CD14-positive monocyte (primary cell): ENCODE results near the gene TGFBR3. TPM values are rescaled to one million over a fixed set of nuclear protein-coding genes. Genes with fewer than 3 reads are reported as not detected.

Experiments
- DNase-seq, 3 donors: peaks; one replicate each; pipeline ENCODE4 v3.0.0-alpha.2; 2011 to 2022
- H2AFZ ChIP-seq: 2 replicates; pipeline ENCODE4 v1.6.0; 2012; ENCODE audit warnings: mild to moderate bottlenecking, low read depth, low read length, inconsistent platforms; ENCODE audit not compliant: insufficient read depth, poor library complexity, severe bottlenecking
- H3K27ac ChIP-seq, 2 donors: 1 replicate in 1 of 2; 2 replicates in 1 of 2; pipeline ENCODE4 v1.5.1; 2012 to 2013; ENCODE audit warnings: low read length in 2 of 2, control low read depth in 1 of 2, inconsistent platforms in 1 of 2, low read depth in 1 of 2, mild to moderate bottlenecking in 1 of 2
- H3K27me3 ChIP-seq, 2 donors: one replicate each; pipeline versions ENCODE4 v1.6.0 to v1.6.1; 2011 to 2013; ENCODE audit warnings: low read length in 2 of 2; ENCODE audit not compliant: control insufficient read depth in 2 of 2, insufficient read depth in 2 of 2
- H3K36me3 ChIP-seq, 2 donors: replicated peaks in 1 of 2; 1 replicate in 1 of 2; 2 replicates in 1 of 2; pipeline versions ENCODE4 v1.5.1 to v1.6.1; 2012 to 2013; ENCODE audit warnings: low read length in 2 of 2, control low read depth in 1 of 2, inconsistent platforms in 1 of 2, mild to moderate bottlenecking in 1 of 2; ENCODE audit not compliant: insufficient read depth in 2 of 2, control insufficient read depth in 1 of 2
- H3K4me1 ChIP-seq, 2 donors: 1 replicate in 1 of 2; 2 replicates in 1 of 2; pipeline versions ENCODE4 v1.5.1 to v1.6.1; 2012 to 2013; ENCODE audit warnings: low read length in 2 of 2, control low read depth in 1 of 2, inconsistent platforms in 1 of 2, mild to moderate bottlenecking in 1 of 2, moderate library complexity in 1 of 2; ENCODE audit not compliant: insufficient read depth in 2 of 2, control insufficient read depth in 1 of 2
- H3K4me2 ChIP-seq: replicated peaks from 2 replicates; pipeline ENCODE3; 2012; ENCODE audit warnings: low read length, moderate library complexity, mild to moderate bottlenecking; ENCODE audit not compliant: poor library complexity, severe bottlenecking; ENCODE audit errors: extremely low read depth
- H3K4me3 ChIP-seq, 3 experiments: fragments of 200-600 bp in 1 of 3; sonication (generic) in 1 of 3; replicated peaks in 1 of 3; 1 replicate in 2 of 3; 2 replicates in 1 of 3; pipeline ENCODE4 v1.5.1; 2011 to 2013; ENCODE audit warnings: low read length in 3 of 3, mild to moderate bottlenecking in 3 of 3, control low read depth in 2 of 3, low read depth in 2 of 3, inconsistent platforms in 1 of 3, moderate library complexity in 1 of 3
- H3K79me2 ChIP-seq: 2 replicates; pipeline ENCODE4 v1.6.0; 2012; ENCODE audit warnings: mild to moderate bottlenecking, control low read depth, inconsistent platforms, low read length, moderate library complexity; ENCODE audit not compliant: insufficient read depth
- H3K9ac ChIP-seq: 2 replicates; pipeline ENCODE4 v1.6.0; 2017; ENCODE audit warnings: low read length, mild to moderate bottlenecking; ENCODE audit not compliant: insufficient read depth, poor library complexity, severe bottlenecking
- H3K9me3 ChIP-seq, 2 donors: replicated peaks in 1 of 2; 1 replicate in 1 of 2; 2 replicates in 1 of 2; pipeline versions ENCODE4 v1.5.1 to v1.6.1; 2012 to 2013; ENCODE audit warnings: low read length in 2 of 2, control low read depth in 1 of 2; ENCODE audit not compliant: control insufficient read depth in 1 of 2, insufficient read depth in 1 of 2
- H4K20me1 ChIP-seq: 2 replicates; pipeline ENCODE4 v1.6.0; 2012; ENCODE audit warnings: mild to moderate bottlenecking, low read length, control low read depth, moderate library complexity; ENCODE audit not compliant: insufficient read depth
- H3K27ac Mint-ChIP-seq, 7 donors: one replicate each; pipeline ENCODE4 v1.8.0; 2020; ENCODE audit warnings: mild to moderate bottlenecking in 7 of 7, mixed read lengths in 7 of 7, moderate library complexity in 6 of 7, inconsistent platforms in 2 of 7
- H3K27me3 Mint-ChIP-seq, 3 donors: one replicate each; pipeline ENCODE4 v1.8.0; 2021 to 2022; ENCODE audit warnings: low read depth in 3 of 3, mild to moderate bottlenecking in 3 of 3, mixed read lengths in 3 of 3, moderate library complexity in 3 of 3, inconsistent platforms in 1 of 3
- H3K36me3 Mint-ChIP-seq, 2 donors: one replicate each; pipeline ENCODE4 v1.8.0; 2020; ENCODE audit warnings: mixed read lengths in 2 of 2, inconsistent platforms in 1 of 2, mild to moderate bottlenecking in 1 of 2
- H3K4me1 Mint-ChIP-seq: one replicate; pipeline ENCODE4 v1.8.0; 2020; ENCODE audit warnings: mild to moderate bottlenecking, mixed read lengths
- H3K4me3 Mint-ChIP-seq, 2 donors: one replicate each; pipeline ENCODE4 v1.8.0; 2020; ENCODE audit warnings: mild to moderate bottlenecking in 2 of 2, mixed read lengths in 2 of 2, moderate library complexity in 1 of 2
- H3K9me3 Mint-ChIP-seq, 7 donors: one replicate each; pipeline ENCODE4 v1.8.0; 2020 to 2022; ENCODE audit warnings: mixed read lengths in 7 of 7, mild to moderate bottlenecking in 6 of 7, moderate library complexity in 6 of 7, inconsistent platforms in 2 of 7
- CTCF ChIP-seq: fragments of 200-600 bp; IDR thresholded peaks from one replicate; pipeline ENCODE4 v1.8.0; 2022; ENCODE audit warnings: antibody characterized with exemption, mild to moderate bottlenecking
- WGBS: methylation state at CpG from one replicate; pipeline ENCODE4 v1.1.5; 2013; ENCODE audit warnings: missing lambda C conversion rate; ENCODE audit not compliant: insufficient coverage; 5-methylcytosine and 5-hydroxymethylcytosine counted together
- intact Hi-C, 2 donors: fragments of 100-400 bp; cut with micrococcal nuclease; formaldehyde crosslinking; loops; one replicate each; pipeline versions ENCODE4 v1.15.0 to v1.15.1; 2023
- polyA plus RNA-seq, 3 donors: library from polyadenylated mRNA; depleted of rRNA in 1 of 3; unstranded in 2 of 3; stranded (reverse) in 1 of 3; fragments of 300-500 nt in 2 of 3; fragments of >200 nt in 1 of 3; fragmentation: Illumina TruSeq in 2 of 3; gene quantifications; 1 replicate in 2 of 3; 2 replicates in 1 of 3; pipeline ENCODE4 v1.2.3, GENCODE V29; 2012 to 2021

TGFBR3 gene
- polyA plus RNA-seq, 3 donors, result 0.09 to 0.28 (median 0.20) TPM

DNA sequence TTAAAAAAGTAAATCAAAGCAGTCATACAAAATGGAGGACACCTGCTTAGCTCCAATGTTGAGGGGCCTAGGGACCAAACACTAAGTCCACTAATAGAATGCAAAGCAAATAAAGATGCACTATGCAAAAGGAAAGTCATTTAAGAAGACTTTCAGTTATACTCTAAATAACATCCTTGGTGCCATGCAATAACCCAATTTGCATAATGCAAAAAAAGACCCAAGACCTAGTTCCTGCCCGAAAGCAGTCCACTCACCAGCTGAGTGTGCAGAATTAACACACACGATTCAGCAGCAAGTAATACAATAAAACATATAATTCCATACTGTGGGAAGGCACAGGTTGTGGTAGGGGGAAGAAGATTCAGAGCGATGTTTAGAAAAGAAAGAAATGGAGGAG is 101.8 kb downstream of the TGFBR3 start:
- H3K27me3 ChIP-seq, result no peaks in the 10 kb centered on the region
- intact Hi-C loops, result no loop called here
- Mint-ChIP-seq H3K36me3 (no peaks in the 10 kb centered on the region), H3K4me3 (no peak overlapping the region), H3K27ac (no peak overlapping the region), H3K27me3 (peaks cover 1 to 3% (median 3%) of the 10 kb centered on the region in 3 donors), H3K9me3 (peaks cover 0 to 3% (median 2%) of the 10 kb centered on the region in 7 donors), H3K4me1 (no peaks in the 10 kb centered on the region)
- no peak overlapping the region for H2AFZ ChIP-seq
- WGBS, result 100% methylated on average over 1 of the region's 3 CpGs
- no peaks in the 10 kb centered on the region for H3K9me3 ChIP-seq
- H3K79me2 ChIP-seq, result no peaks in the 10 kb centered on the region
- H3K4me1 ChIP-seq, result no peaks in the 10 kb centered on the region
- no peak overlapping the region for H3K4me2 ChIP-seq
- no peak for TF ChIP-seq CTCF
- H3K27ac ChIP-seq, result no peak overlapping the region
- no peaks in the 10 kb centered on the region for H3K36me3 ChIP-seq
- no peak overlapping the region for H3K4me3 ChIP-seq
- no peak for DNase-seq
- no peaks in the 10 kb centered on the region for H4K20me1 ChIP-seq
- no peak overlapping the region for H3K9ac ChIP-seq

DNA sequence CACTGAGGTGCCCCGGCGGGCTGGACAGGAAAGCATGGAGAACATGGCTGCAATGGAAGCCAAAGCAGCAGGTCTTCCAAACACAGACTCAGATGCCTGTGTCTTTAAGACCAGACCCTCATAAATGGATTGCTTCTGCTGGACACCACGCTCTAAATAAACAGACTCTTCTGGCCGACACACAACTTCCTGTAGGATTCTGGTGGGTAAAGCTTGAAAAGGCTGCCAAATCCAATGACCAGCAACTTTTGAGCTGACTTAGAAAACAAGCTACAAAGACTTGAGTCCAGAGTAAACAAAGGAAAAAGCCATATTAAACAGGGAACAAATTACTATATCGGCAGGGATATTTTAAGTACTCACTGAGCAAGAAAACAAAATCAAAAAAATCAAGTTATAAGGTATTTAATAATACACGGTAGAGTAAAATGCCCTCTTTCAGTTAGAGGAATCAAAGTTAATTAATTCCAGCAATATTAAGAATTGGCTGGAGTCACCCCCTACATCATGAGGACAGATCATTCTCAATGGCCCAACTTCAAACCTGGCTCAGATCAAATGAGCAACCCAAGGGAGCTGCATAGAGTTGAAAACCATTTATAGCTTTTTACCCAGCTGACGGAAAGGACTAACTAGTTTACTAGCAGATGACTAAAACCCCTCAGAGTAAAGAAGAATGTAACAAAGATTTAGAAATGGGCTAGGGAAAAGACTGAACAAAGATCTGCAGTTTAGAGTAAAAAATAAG is 102.4 kb downstream of the TGFBR3 start:
- H3K4me1 Mint-ChIP-seq, result no peaks in the 10 kb centered on the region
- Histone ChIP-seq H3K9me3 (no peaks in the 10 kb centered on the region), H3K4me2 (no peak overlapping the region), H4K20me1 (no peaks in the 10 kb centered on the region), H3K79me2 (no peaks in the 10 kb centered on the region), H3K4me3 (no peak overlapping the region), H3K9ac (no peak overlapping the region), H3K4me1 (no peaks in the 10 kb centered on the region), H3K27me3 (no peaks in the 10 kb centered on the region), H3K27ac (no peak overlapping the region), H3K36me3 (no peaks in the 10 kb centered on the region), H2AFZ (no peak overlapping the region)
- DNase-seq, result no peak
- peaks cover 0 to 5% (median 3%) of the 10 kb centered on the region in 3 donors for H3K27me3 Mint-ChIP-seq
- no peak overlapping the region for H3K4me3 Mint-ChIP-seq
- intact Hi-C loops, result no loop called here
- no peak overlapping the region for H3K27ac Mint-ChIP-seq
- H3K9me3 Mint-ChIP-seq, result peaks cover 0 to 3% (median 2%) of the 10 kb centered on the region in 7 donors
- H3K36me3 Mint-ChIP-seq, result no peaks in the 10 kb centered on the region
- 100% methylated on average over 2 of the region's 7 CpGs for WGBS
- no peak for TF ChIP-seq CTCF
